OCI-LY3 (cell line): ENCODE data around the gene THBS1.
A peak's percentile ranks its signal among the peaks of the same experiment; 100 is the strongest.

Source experiments
- H2AFZ ChIP-seq: fragments of 200-600, 300-600 bp; shearing (Covaris generic); 2 replicates; pipeline ENCODE4 v1.6.0; 2014; ENCODE audit warnings: antibody characterized with exemption, low read depth, low read length
- H3K27ac ChIP-seq: fragments of 200-600, 300-600 bp; sonication (generic); 2 replicates; pipeline ENCODE4 v1.5.1; 2014; ENCODE audit warnings: mild to moderate bottlenecking, low read length, moderate library complexity, mixed read lengths
- H3K27me3 ChIP-seq: fragments of 200-600, 300-600 bp; sonication (generic); 2 replicates; pipeline ENCODE4 v1.6.1; 2014; ENCODE audit warnings: low read depth, low read length, mixed read lengths
- H3K36me3 ChIP-seq: fragments of 200-600, 300-600 bp; sonication (generic); replicated peaks from 2 replicates; pipeline ENCODE3; 2014; ENCODE audit warnings: low read depth, low read length, mixed read lengths
- H3K4me1 ChIP-seq: fragments of 300-600, 200-600 bp; sonication (generic); 2 replicates; pipeline ENCODE4 v1.6.1; 2014; ENCODE audit warnings: low read length, mixed read lengths
- H3K4me2 ChIP-seq: fragments of 200-600, 300-600 bp; sonication (generic); 2 replicates; pipeline ENCODE4 v1.6.1; 2014; ENCODE audit warnings: low read length, mixed read lengths
- H3K4me3 ChIP-seq: fragments of 300-600, 200-600 bp; sonication (generic); 2 replicates; pipeline ENCODE4 v1.5.1; 2014; ENCODE audit warnings: antibody characterized with exemption, mild to moderate bottlenecking, low read length, moderate library complexity
- H3K79me2 ChIP-seq: fragments of 300-600, 200-600 bp; shearing (Covaris generic); 2 replicates; pipeline ENCODE4 v1.6.1; 2014; ENCODE audit warnings: mild to moderate bottlenecking, low read length, mixed read lengths
- H3K9ac ChIP-seq: fragments of 300-600, 200-600 bp; shearing (Covaris generic); 2 replicates; pipeline ENCODE4 v1.6.0; 2014; ENCODE audit warnings: mild to moderate bottlenecking, low read length, moderate library complexity
- H3K9me3 ChIP-seq: fragments of 200-600, 300-600 bp; shearing (Covaris generic); 2 replicates; pipeline ENCODE4 v1.6.1; 2014; ENCODE audit warnings: low read length, mixed read lengths; ENCODE audit not compliant: insufficient read depth
- H4K20me1 ChIP-seq: fragments of 200-600, 300-600 bp; sonication (generic); 2 replicates; pipeline ENCODE4 v1.6.1; 2016; ENCODE audit warnings: low read length, mixed read lengths; ENCODE audit not compliant: insufficient read depth
- CTCF ChIP-seq: fragments of 200-600, 300-600 bp; sonication (generic); IDR thresholded peaks from 2 replicates; pipeline ENCODE4 v1.5.1; 2014; ENCODE audit warnings: antibody characterized with exemption, low read length, low read depth
- EZH2phosphoT487 ChIP-seq: fragments of 200-600 bp; shearing (Covaris generic); IDR thresholded peaks from 2 replicates; pipeline ENCODE4 v1.6.1; 2018; ENCODE audit warnings: antibody characterized with exemption, mixed run types, low read depth

Gene THBS1

GRCh38 chr15:39613861-39614260 is 33.0 kb downstream of the THBS1 start:
- Histone ChIP-seq H4K20me1 (no peaks in the 10 kb centered on the region), H3K4me3 (no peak overlapping the region), H3K9me3 (peaks cover 30% of the 10 kb centered on the region), H3K4me2 (no peak overlapping the region), H3K4me1 (peaks cover 38% of the 10 kb centered on the region), H3K9ac (no peak overlapping the region), H2AFZ (no peak overlapping the region), H3K79me2 (no peaks in the 10 kb centered on the region), H3K27me3 (no peaks in the 10 kb centered on the region), H3K36me3 (peaks cover 55% of the 10 kb centered on the region), H3K27ac (no peak overlapping the region)
- TF ChIP-seq EZH2phosphoT487 (no peak), CTCF (no peak)

GRCh38 chr15:39616731-39617455 is 36.0 kb downstream of the THBS1 start:
- Histone ChIP-seq H3K9me3 (peaks cover 10% of the 10 kb centered on the region; the same call in 1 of the 2 replicates), H3K9ac (peak overlapping the region; percentile 53), H3K4me2 (peak overlapping the region; percentile 69), H3K4me1 (peaks cover 55% of the 10 kb centered on the region), H3K36me3 (peaks cover 48% of the 10 kb centered on the region), H3K27me3 (no peaks in the 10 kb centered on the region), H3K27ac (peak overlapping the region; percentile 87), H3K79me2 (no peaks in the 10 kb centered on the region), H2AFZ (no peak overlapping the region), H3K4me3 (peak overlapping the region; percentile 26), H4K20me1 (no peaks in the 10 kb centered on the region)
- no peak for TF ChIP-seq EZH2phosphoT487
- no peak for TF ChIP-seq CTCF

GRCh38 chr15:39618063-39618823 is 37.4 kb downstream of the THBS1 start:
- H3K4me2 ChIP-seq, result peak overlapping the region; percentile 69
- TF ChIP-seq EZH2phosphoT487 (no peak), CTCF (no peak)
- no peaks in the 10 kb centered on the region for H3K79me2 ChIP-seq
- peaks cover 36% of the 10 kb centered on the region for H3K36me3 ChIP-seq
- H3K27me3 ChIP-seq, result no peaks in the 10 kb centered on the region
- peak overlapping the region; percentile 87 for H3K27ac ChIP-seq
- H3K9me3 ChIP-seq, result 0 out of 2 replicates have a peak, but pooled peaks cover 7% of the 10 kb centered on the region
- H3K9ac ChIP-seq, result peak overlapping the region; percentile 44
- peak overlapping the region; percentile 44 for H2AFZ ChIP-seq
- H3K4me3 ChIP-seq, result peak overlapping the region; percentile 26
- no peaks in the 10 kb centered on the region for H4K20me1 ChIP-seq
- H3K4me1 ChIP-seq, result peaks cover 68% of the 10 kb centered on the region

- H3K9ac ChIP-seq, result no peak overlapping the region
- peaks cover 83% of the 10 kb centered on the region for H3K4me1 ChIP-seq
Observed at GRCh38 chr15:39621210-39621609, 40.3 kb downstream of the THBS1 start.

More at GRCh38 chr15:39621210-39621609, 40.3 kb downstream of the THBS1 start:
- no peaks in the 10 kb centered on the region for H4K20me1 ChIP-seq
- H2AFZ ChIP-seq, result peak overlapping the region; percentile 17; the same call in 1 of the 2 replicates
- H3K9me3 ChIP-seq, result peaks cover 6% of the 10 kb centered on the region; the same call in 1 of the 2 replicates
- no peaks in the 10 kb centered on the region for H3K79me2 ChIP-seq
- H3K4me3 ChIP-seq, result no peak overlapping the region
- peaks cover 38% of the 10 kb centered on the region for H3K36me3 ChIP-seq
- TF ChIP-seq CTCF, result no peak
- no peak for TF ChIP-seq EZH2phosphoT487
- peak overlapping the region; percentile 30 for H3K27ac ChIP-seq
- H3K27me3 ChIP-seq, result no peaks in the 10 kb centered on the region
- H3K4me2 ChIP-seq, result no peak overlapping the region
